ENCODE data around the gene FAM193A.

Gene FAM193A

GRCh38 chr4:2699534-2699933 lies 163.1 kb downstream of the FAM193A start:
- no peak for TF ChIP-seq CTCF (conservative IDR thresholded peaks at IDR 0.05; ENCODE audit: control insufficient read depth, insufficient read depth, low read depth, low read length)
- no peak overlapping the region for H3K4me3 ChIP-seq (ENCODE audit: control insufficient read depth, low read depth, low read length)
- no peak for DNase-seq (ENCODE audit: low read depth)

DNA sequence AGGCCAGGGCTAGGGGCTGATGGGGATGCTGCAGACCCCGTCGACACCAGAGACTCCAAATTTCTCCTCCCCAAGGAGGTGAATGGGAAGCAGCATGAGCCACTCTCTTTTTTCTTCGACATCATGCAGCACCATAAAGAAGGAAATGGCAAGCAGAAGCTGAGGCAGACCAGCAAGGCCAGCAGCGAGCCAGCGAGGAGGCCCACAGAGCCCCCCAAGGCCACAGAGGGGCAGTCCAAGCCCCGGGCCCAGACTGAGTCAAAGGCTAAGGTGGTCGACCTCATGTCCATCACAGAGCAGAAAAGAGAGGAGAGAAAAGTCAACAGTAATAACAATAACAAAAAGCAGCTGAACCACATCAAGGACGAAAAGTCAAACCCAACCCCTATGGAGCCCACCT lies 163.6 kb downstream of the FAM193A start:
- no peak for TF ChIP-seq CTCF (conservative IDR thresholded peaks at IDR 0.05; ENCODE audit: control insufficient read depth, insufficient read depth, low read depth, low read length)
- no peak for DNase-seq (ENCODE audit: low read depth)

GRCh38 chr4:2702361-2702760 lies 165.9 kb downstream of the FAM193A start:
- no peak for TF ChIP-seq CTCF (conservative IDR thresholded peaks at IDR 0.05; ENCODE audit: control insufficient read depth, insufficient read depth, low read depth, low read length)
- no peak overlapping the region for H3K4me3 ChIP-seq (ENCODE audit: control insufficient read depth, low read depth, low read length)
- no peak for DNase-seq (ENCODE audit: low read depth)

More for the DNA sequence above, 163.6 kb downstream of the FAM193A start:
- H3K4me3 ChIP-seq (ENCODE audit: control insufficient read depth, low read depth, low read length) = no peak overlapping the region

DNA sequence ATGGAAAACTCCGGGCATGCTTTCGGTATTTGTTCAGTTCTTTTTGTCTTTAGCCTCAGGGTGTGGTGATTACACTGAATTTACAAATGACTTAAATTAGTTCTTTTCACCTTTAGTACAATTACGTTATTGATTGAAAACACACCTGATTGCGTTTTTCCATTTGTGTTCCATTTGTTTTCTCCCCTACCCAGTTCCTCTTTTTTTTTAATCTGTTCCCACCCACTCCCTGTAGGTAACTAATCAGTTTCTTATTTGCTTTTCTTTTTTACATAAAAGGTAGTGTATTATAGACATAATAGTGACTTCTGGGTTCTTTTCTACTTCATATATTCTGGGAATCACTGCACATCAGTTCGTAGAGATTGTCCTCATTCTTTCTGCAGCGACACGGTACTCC lies 166.3 kb downstream of the FAM193A start:
- no peak overlapping the region for H3K4me3 ChIP-seq (ENCODE audit: control insufficient read depth, low read depth, low read length)
- DNase-seq (ENCODE audit: low read depth) = no peak
- no peak for TF ChIP-seq CTCF (conservative IDR thresholded peaks at IDR 0.05; ENCODE audit: control insufficient read depth, insufficient read depth, low read depth, low read length)

DNA sequence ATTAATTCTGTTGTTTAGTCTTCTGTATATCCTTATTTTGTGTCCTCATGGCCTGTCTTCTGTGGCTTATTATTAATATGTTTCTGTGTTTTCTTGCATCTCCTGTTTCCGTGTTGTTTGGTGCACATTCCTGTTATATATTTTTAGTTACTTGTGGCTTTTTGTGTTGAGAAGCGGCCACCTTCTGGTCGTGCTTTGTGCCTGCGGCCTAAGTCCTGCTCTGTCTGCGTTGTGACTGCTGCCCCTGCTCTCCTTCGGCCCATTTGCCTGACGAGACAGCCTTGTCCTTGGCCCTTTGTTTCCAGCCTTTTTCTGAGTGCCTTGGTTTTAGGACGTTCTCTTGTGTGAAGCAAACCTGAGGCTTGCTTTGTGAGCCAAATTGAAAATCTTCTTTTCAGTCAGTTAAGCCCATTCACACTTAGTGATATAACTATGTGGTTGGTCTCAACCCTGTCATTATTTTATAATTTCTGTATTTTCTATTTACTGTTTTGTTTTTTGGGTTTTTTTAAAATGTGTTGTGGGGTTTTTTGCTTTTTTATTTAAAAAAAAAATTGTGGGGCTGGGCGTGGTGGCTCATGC lies 175.9 kb downstream of the FAM193A start:
- H3K4me3 ChIP-seq (ENCODE audit: control insufficient read depth, low read depth, low read length) = no peak overlapping the region
- peak; percentile 1 for TF ChIP-seq CTCF (conservative IDR thresholded peaks at IDR 0.05; ENCODE audit: control insufficient read depth, insufficient read depth, low read depth, low read length)
- peak; percentile 8 for DNase-seq (ENCODE audit: low read depth)

DNA sequence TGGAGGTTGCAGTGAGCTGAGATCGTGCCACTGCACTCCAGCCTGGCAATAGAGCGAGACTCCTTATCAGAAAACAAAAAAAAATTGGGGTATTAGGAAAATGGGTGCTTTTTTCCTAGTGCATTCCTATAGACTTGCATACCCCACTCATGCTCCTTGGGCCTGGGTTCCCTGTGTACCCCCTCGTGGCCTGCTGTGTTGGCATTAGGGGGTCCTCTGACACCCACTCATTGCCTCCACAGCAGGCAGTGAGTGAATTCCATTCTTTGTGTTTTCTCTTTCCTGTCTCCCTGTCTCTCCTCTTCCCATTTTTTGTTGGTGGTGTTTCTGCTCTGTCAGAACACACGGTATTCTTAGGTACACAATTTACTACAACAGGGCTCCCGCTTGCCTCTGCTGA lies 176.9 kb downstream of the FAM193A start:
- H3K4me3 ChIP-seq (ENCODE audit: control insufficient read depth, low read depth, low read length) = no peak overlapping the region
- DNase-seq (ENCODE audit: low read depth) = no peak
- TF ChIP-seq CTCF (conservative IDR thresholded peaks at IDR 0.05; ENCODE audit: control insufficient read depth, insufficient read depth, low read depth, low read length) = no peak

All from fibroblast of mammary gland (primary cell).